ENCODE data around the gene LRRN3.

DNA sequence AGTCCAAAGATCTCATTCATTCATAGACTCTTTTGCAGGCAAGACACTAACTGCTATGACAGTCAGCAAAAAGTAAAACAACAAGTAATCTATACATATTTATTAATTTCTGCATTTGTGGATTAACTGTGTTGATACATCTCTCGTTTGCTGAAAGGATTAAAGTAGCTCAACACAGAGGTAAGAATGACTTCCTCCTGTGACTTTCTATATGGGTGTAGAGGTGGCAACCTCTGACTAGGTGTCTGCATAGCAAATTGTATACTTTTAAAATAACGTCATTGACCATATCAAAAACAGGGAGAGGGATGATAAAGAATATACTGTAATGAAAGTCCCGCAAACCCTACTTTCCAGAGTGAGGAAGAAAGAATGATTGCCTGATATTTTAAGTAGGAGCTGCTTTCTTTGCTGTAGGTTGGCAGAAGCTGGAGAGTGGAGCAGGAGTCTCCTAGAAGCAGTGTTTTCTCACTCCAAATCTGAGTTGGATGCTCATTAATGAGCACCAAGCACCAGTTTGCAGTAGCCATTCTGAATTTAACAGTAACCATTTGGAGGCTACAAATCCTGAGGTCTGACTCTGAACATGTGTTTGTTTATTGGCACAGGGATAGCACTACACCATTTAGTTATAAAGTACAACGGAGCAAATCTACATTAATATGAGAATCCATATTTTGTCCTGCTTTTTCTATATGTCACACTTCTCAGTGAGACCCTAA lies 9.2 kb upstream of the LRRN3 start:
- TF ChIP-seq, protein P1, sequence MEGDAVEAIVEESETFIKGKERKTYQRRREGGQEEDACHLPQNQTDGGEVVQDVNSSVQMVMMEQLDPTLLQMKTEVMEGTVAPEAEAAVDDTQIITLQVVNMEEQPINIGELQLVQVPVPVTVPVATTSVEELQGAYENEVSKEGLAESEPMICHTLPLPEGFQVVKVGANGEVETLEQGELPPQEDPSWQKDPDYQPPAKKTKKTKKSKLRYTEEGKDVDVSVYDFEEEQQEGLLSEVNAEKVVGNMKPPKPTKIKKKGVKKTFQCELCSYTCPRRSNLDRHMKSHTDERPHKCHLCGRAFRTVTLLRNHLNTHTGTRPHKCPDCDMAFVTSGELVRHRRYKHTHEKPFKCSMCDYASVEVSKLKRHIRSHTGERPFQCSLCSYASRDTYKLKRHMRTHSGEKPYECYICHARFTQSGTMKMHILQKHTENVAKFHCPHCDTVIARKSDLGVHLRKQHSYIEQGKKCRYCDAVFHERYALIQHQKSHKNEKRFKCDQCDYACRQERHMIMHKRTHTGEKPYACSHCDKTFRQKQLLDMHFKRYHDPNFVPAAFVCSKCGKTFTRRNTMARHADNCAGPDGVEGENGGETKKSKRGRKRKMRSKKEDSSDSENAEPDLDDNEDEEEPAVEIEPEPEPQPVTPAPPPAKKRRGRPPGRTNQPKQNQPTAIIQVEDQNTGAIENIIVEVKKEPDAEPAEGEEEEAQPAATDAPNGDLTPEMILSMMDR (IDR thresholded peaks at IDR 0.05), result no peak
- TF ChIP-seq POLR2A (IDR thresholded peaks at IDR 0.05), result no peak

Data from tibial nerve (tissue), 3 donors.